GM23338 (cell line): ENCODE measurements around the gene CCDC102A.

Experiments
- CREB1 ChIP-seq: fragments of 250-450 bp; sonication (Bioruptor Pico); IDR thresholded peaks from 2 replicates; pipeline ENCODE4 v1.5.0; 2020; ENCODE audit warnings: low read depth, mild to moderate bottlenecking, moderate library complexity
- CTCF ChIP-seq, 2 experiments: fragments of 200-600 bp in 1 of 2; sonication (generic) in 1 of 2; conservative IDR thresholded peaks; 2 replicates each; pipeline versions ENCODE4 v1.5.1 to v1.6.1; 2016 to 2017; ENCODE audit warnings: antibody characterized with exemption in 2 of 2, low read depth in 2 of 2, mild to moderate bottlenecking in 2 of 2, moderate library complexity in 1 of 2
- ETS1 ChIP-seq: IDR thresholded peaks from 2 replicates; pipeline ENCODE4 v1.6.1; 2016; ENCODE audit warnings: antibody characterized with exemption
- EZH2 ChIP-seq: fragments of 200-600 bp; sonication (generic); IDR thresholded peaks from one replicate; pipeline ENCODE4 v1.8.0; 2017; ENCODE audit warnings: antibody characterized with exemption, mild to moderate bottlenecking, low read depth; ENCODE audit not compliant: unreplicated experiment
- EZH2phosphoT487 ChIP-seq: fragments of 200-600 bp; sonication (generic); IDR thresholded peaks from one replicate; pipeline ENCODE4 v1.8.1; 2018; ENCODE audit warnings: antibody characterized with exemption; ENCODE audit not compliant: unreplicated experiment
- JUNB ChIP-seq: IDR thresholded peaks from one replicate; pipeline ENCODE4 v1.6.1; 2016; ENCODE audit warnings: antibody characterized with exemption; ENCODE audit not compliant: unreplicated experiment
- NANOG ChIP-seq: IDR thresholded peaks from 2 replicates; pipeline ENCODE4 v1.6.1; 2016; ENCODE audit warnings: antibody characterized with exemption, borderline replicate concordance
- POLR2AphosphoS5 ChIP-seq: IDR thresholded peaks from 2 replicates; pipeline ENCODE4 v1.6.1; 2016; ENCODE audit warnings: antibody characterized with exemption, low read depth
- STAT1 ChIP-seq: IDR thresholded peaks from one replicate; pipeline ENCODE4 v1.6.1; 2016; ENCODE audit warnings: antibody characterized with exemption; ENCODE audit not compliant: unreplicated experiment
- ZNF114 ChIP-seq: fragments of 250-450 bp; sonication (Bioruptor Pico); IDR thresholded peaks from 2 replicates; pipeline ENCODE4 v1.5.0; 2020; ENCODE audit warnings: mild to moderate bottlenecking, moderate library complexity
- ZNF331 ChIP-seq: fragments of 250-450 bp; sonication (Bioruptor Pico); IDR thresholded peaks from 2 replicates; pipeline ENCODE4 v1.5.0; 2020; ENCODE audit warnings: low read depth, mild to moderate bottlenecking, moderate library complexity
- ZNF462 ChIP-seq: fragments of 250-450 bp; sonication (Bioruptor Pico); IDR thresholded peaks from 2 replicates; pipeline ENCODE4 v1.5.0; 2020; ENCODE audit warnings: mild to moderate bottlenecking, moderate library complexity
- TF ChIP-seq, protein P1 (sequence below): IDR thresholded peaks from one replicate; pipeline ENCODE4 v1.6.1; 2018; ENCODE audit warnings: antibody characterized with exemption; ENCODE audit not compliant: unreplicated experiment

GRCh38 chr16:57531635-57532265 is 4.6 kb downstream of the CCDC102A start:
- TF ChIP-seq CTCF (conservative IDR thresholded peaks at IDR 0.05; ENCODE audit: low read depth in 2 of 2) (no peak), POLR2AphosphoS5 (no peak), CREB1 (CRISPR knock-in tag) (no peak), EZH2phosphoT487 (no peak), JUNB (no peak), EZH2 (no peak), ETS1 (no peak), ZNF114 (CRISPR knock-in tag) (no peak), STAT1 (no peak), NANOG (no peak), ZNF331 (CRISPR knock-in tag) (no peak), ZNF462 (CRISPR knock-in tag) (no peak)
- TF ChIP-seq, protein P1, sequence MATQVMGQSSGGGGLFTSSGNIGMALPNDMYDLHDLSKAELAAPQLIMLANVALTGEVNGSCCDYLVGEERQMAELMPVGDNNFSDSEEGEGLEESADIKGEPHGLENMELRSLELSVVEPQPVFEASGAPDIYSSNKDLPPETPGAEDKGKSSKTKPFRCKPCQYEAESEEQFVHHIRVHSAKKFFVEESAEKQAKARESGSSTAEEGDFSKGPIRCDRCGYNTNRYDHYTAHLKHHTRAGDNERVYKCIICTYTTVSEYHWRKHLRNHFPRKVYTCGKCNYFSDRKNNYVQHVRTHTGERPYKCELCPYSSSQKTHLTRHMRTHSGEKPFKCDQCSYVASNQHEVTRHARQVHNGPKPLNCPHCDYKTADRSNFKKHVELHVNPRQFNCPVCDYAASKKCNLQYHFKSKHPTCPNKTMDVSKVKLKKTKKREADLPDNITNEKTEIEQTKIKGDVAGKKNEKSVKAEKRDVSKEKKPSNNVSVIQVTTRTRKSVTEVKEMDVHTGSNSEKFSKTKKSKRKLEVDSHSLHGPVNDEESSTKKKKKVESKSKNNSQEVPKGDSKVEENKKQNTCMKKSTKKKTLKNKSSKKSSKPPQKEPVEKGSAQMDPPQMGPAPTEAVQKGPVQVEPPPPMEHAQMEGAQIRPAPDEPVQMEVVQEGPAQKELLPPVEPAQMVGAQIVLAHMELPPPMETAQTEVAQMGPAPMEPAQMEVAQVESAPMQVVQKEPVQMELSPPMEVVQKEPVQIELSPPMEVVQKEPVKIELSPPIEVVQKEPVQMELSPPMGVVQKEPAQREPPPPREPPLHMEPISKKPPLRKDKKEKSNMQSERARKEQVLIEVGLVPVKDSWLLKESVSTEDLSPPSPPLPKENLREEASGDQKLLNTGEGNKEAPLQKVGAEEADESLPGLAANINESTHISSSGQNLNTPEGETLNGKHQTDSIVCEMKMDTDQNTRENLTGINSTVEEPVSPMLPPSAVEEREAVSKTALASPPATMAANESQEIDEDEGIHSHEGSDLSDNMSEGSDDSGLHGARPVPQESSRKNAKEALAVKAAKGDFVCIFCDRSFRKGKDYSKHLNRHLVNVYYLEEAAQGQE, result no peak
